ENCODE measurements around the gene ZP3.
"Not testable (repeated sequence)": the region's sequence is repeated elsewhere in the genome, so short reads cannot be mapped to it uniquely, and the experiment has no call there.

Gene ZP3

GRCh38 chr7:76424413-76425111, at the start of gene ZP3:
TSS of gene ZP3 (plus strand) at chr7:76424950. CDS start at chr7:76424965, 15 bp downstream.
- peak; percentile 23 to 82 for DNase-seq

- DNase-seq, result no peak
These were observed 49.5 kb upstream of the ZP3 start for GRCh38 chr7:76375251-76375650.

- peak in 1 of 2 experiments; percentile 23 for DNase-seq
These were observed 47.4 kb upstream of the ZP3 start for GRCh38 chr7:76377186-76377918.

GRCh38 chr7:76380623-76380966, 44.2 kb upstream of the ZP3 start:
- no peak for DNase-seq

DNA sequence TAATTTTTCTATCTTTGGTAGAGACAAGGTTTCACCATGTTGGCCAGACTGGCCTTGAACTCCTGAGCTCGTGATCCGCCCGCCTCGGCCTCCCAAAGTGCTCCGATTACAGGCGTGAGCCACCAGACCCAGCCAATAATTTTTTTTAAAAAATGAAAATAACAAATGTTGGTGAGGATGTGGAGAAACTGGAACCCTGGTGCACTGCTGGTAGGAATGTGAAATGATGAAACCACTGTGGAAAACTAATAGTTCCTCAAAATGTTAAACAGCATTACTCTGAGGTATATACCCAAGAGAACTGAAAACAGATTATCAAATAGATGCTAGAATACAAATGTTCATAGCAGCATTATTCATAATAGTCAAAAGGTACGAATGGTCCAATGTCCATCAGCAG, 42.9 kb upstream of the ZP3 start:
- no peak for DNase-seq

DNA sequence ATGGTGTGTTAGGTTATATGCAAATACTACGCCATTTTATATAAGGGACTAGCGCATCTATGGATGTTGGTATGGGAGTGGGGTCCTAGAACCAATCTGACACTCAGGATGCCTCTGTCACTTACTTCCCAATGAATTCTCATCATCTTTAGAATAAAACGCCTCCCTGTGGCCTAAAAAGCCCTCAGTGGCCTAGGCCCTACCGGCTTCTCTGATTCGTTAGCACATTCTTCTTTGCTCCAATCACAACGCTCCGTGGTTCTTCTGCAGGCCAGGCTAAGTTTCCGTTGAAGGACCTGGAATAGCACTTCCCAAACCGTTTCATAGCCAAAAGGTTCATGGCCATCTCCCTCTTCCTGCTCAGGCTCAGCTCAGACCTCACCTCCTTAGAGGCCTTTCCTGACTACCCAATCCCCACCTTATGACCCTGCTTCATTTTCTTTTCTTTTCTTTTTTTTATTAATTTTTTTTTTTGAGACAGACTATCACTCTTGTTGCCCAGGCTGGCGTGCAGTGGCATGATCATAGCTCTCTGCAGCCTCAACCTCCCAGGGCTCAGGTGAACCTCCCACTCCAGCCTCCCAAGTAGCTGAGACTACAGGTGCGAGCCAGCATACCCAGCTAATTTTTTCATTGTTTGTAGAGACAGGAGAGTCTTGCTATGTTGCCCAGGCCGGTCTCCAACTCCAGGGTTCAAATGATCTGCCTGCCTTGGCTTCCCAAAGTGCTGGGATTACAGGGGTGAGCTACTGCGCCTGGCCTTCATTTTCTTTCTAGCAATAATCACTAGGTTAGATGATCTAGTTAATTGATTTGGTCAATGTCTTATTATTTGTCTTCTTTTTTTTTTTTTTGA, 41.4 kb upstream of the ZP3 start:
- DNase-seq, result peak; percentile 21 to 73

GRCh38 chr7:76386691-76387260, 38.0 kb upstream of the ZP3 start:
- DNase-seq, result peak; percentile 71 to 93

GRCh38 chr7:76387789-76388188, 37.0 kb upstream of the ZP3 start:
- DNase-seq, result not testable (repeated sequence)

DNA sequence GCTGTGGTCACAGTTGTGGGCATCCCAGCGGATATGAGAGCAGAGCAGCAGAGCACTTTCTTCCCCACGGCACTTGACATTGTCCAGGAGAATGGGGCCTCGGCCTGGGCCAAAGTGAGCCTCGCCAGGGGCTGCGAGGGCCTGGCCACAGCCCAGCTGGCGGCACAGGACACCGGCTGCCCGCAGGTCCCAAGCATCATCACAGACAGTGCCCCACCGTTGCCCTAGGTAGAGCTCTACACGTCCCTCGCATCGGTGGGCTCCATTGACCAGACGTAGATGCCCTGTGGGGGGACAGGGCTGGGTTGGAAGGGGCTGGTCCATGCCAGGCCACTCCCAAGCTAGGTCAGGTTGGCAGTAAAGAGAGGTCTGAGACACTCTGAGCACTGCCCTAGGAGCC, 34.7 kb upstream of the ZP3 start:
- DNase-seq, result no peak

DNA sequence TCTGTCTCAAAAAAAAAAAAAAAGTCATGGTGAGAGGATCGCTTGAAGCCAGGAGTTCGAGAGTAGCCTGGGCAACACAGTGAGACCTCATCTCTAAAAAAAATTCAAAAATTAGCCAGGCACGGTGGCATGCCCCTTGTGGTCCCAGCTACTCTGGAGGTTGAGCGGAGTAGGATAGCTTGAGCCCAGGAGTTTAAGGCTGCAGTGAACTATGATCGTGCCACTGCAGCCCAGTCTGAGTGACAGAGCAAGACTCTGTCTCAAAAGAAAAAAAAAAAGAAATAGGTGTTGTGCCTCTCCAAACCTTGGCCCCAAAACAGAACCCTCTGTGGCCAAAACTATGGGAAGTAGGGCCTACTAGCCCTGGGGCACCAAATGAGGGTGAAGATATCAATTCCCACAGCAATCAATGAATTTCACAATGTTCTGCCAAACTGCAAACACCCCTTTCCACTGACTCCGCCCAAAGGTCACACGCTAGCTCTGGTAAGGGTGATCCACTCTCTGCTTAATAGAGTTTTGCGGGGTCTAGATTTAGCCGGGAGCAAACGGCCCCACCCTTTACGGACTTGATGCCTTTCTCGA, 32.1 kb upstream of the ZP3 start:
- no peak for DNase-seq

- peak; percentile 72 to 88 for DNase-seq
These were observed 31.4 kb upstream of the ZP3 start for GRCh38 chr7:76393116-76394031.

- DNase-seq, result peak; percentile 51 to 75
These were observed 29.8 kb upstream of the ZP3 start for GRCh38 chr7:76394957-76395356.

- DNase-seq, result not testable (repeated sequence)
These were observed 29.2 kb upstream of the ZP3 start for GRCh38 chr7:76395605-76395964.

- peak; percentile 72 to 87 for DNase-seq
These were observed 28.6 kb upstream of the ZP3 start for GRCh38 chr7:76395965-76396726.

DNA sequence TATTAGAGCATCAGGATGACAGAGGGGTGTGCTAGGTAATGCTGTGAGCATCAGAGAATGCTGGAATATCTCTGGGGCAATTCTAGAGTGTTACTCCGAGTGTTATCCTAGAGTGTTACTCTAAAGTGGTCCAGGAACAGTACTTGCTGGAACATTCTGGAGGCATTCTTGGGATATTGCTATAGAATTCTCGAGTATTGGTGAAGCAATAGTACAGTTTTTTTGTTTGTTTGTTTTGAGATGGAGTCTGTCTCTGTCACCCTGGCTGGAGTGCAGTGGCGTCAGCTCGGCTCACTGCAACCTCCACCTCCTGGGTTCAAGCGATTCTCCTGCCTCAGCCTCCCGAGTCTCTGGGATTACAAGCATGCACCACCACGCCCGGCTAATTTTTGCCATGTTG, 27.9 kb upstream of the ZP3 start:
- DNase-seq, result no peak

- peak in 1 of 2 experiments; percentile 25 for DNase-seq
These were observed 27.2 kb upstream of the ZP3 start for GRCh38 chr7:76397409-76398183.

DNA sequence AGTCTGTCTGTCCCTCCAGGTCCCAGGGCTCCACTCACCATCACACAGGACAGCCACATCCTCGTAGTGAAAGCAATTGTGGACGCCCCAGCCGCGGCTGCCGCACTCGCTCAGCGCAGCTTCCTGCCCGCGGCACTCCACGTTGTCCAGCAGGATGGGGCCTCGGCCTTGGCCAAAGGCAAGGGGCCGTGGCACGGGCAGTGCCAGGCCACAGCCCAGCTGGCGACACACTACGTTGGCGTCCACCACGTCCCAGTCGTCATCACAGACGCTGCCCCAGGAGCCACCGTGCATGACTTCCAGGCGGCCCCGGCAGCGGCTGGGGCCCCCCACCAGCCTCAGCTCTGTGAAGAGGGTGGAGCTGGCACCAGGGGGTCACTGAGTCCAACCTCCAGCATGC, 24.5 kb upstream of the ZP3 start:
- no peak for DNase-seq

- not testable (repeated sequence) for DNase-seq
These were observed 21.7 kb upstream of the ZP3 start for GRCh38 chr7:76403097-76403496.

GRCh38 chr7:76403780-76404494, 20.8 kb upstream of the ZP3 start:
- no peak for DNase-seq
